Stomach (tissue), 4 donors: ENCODE results near the gene TRABD.

Source experiments
- CTCF ChIP-seq, 7 experiments: fragments of 450-650 bp in 4 of 7; fragments of 200-600 bp in 3 of 7; sonication (generic) in 3 of 7; IDR thresholded peaks; one replicate each; pipeline ENCODE4 v1.5.1; 2016 to 2019; ENCODE audit warnings: antibody characterized with exemption in 7 of 7, control low read depth in 2 of 7, mild to moderate bottlenecking in 1 of 7
- EP300 ChIP-seq: sonication (generic); formaldehyde crosslinking; IDR thresholded peaks from one replicate; pipeline ENCODE4 v1.6.1; 2017; ENCODE audit warnings: antibody characterized with exemption
- POLR2A ChIP-seq, 4 donors: fragments of 450-650 bp; IDR thresholded peaks; one replicate each; pipeline ENCODE4 v1.6.1; 2016; ENCODE audit warnings: antibody characterized with exemption in 4 of 4, control low read depth in 2 of 4, mild to moderate bottlenecking in 1 of 4, moderate library complexity in 1 of 4

DNA sequence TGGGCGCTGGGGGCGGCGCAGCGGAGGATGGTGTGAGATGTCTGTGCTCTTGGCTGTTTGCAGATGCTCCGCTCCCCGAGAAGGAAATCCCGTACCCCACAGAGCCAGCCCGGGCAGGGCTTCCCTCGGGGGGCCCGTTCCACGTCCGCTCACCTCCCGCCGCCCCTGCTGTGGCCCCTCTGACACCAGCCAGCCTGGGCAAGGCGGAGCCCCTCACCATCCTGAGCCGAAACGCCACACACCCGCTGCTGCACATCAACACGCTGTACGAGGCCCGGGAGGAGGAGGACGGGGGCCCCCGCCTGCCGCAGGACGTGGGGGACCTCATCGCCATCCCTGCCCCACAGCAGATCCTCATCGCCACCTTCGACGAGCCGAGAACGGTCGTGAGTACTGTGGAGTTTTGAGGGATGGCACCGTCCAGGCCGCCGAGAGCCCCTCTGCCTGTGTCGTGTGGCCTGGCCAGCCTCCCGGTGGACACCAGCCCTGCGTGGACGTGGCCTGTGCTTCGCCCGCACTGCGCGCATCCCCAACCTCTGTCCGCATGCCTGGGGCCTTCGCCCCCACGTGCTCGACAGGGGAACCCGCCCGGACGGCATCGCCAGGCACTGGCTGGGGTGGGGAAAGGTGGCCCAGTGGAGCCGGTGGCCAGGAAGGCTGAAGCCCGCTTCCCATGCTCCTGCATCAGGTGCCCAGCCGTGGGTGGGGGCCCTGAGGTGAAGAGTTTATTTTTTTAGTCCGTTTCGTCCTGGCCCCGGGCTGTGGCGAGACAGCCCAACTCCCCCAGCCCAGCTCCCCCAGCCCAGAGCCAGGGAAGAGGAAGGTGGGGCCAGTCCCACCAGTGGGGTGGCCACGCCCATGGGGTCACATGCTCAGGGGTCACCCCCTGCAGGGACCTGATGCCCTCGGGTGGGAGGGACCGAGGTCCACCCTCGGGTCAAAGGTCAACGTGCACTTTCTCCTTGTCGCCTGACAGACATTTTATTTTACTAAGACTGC is 6.5 kb upstream of the TRABD start:
- TF ChIP-seq CTCF (IDR thresholded peaks at IDR 0.05) (no peak), EP300 (no peak), POLR2A (IDR thresholded peaks at IDR 0.05) (no peak)
